22Rv1 (cell line): ENCODE results near the gene NBEA.

Experiments used
- H3K27ac ChIP-seq: fragments of 450-650 bp; 2 replicates; pipeline ENCODE4 v1.5.1; 2017
- CTCF ChIP-seq: fragments of 450-650 bp; IDR thresholded peaks from 2 replicates; pipeline ENCODE4 v1.5.1; 2017; ENCODE audit warnings: mild to moderate bottlenecking
- ZFX ChIP-seq: fragments of 450-650 bp; IDR thresholded peaks from 2 replicates; pipeline ENCODE4 v1.6.1; 2017; ENCODE audit warnings: antibody characterized with exemption, borderline replicate concordance

The NBEA gene

GRCh38 chr13:35681685-35682084 lies 739.6 kb downstream of the NBEA start:
- TF ChIP-seq CTCF, result no peak
- TF ChIP-seq ZFX, result no peak
- no peak overlapping the region for H3K27ac ChIP-seq

GRCh38 chr13:35684432-35684831 lies 742.4 kb downstream of the NBEA start:
- no peak overlapping the region for H3K27ac ChIP-seq
- TF ChIP-seq ZFX (no peak), CTCF (no peak)

GRCh38 chr13:35687336-35687735 lies 745.3 kb downstream of the NBEA start:
- no peak for TF ChIP-seq CTCF
- no peak for TF ChIP-seq ZFX
- H3K27ac ChIP-seq, result no peak overlapping the region

- no peak overlapping the region for H3K27ac ChIP-seq
- TF ChIP-seq ZFX (no peak), CTCF (no peak)
Measured at GRCh38 chr13:35690581-35691207, 748.6 kb downstream of the NBEA start.

GRCh38 chr13:35693134-35693784 lies 751.2 kb downstream of the NBEA start:
- no peak overlapping the region for H3K27ac ChIP-seq
- TF ChIP-seq CTCF (no peak), ZFX (no peak)

- H3K27ac ChIP-seq, result no peak overlapping the region
- TF ChIP-seq ZFX (no peak), CTCF (no peak)
Measured at GRCh38 chr13:35694031-35694430, 752.0 kb downstream of the NBEA start.
